CD4-positive, alpha-beta T cell treated with Interleukin-17A for 1 hour (primary cell): Measurements from ENCODE around the gene SOX21.

Experiments used
- DNase-seq: peaks from one replicate; pipeline ENCODE4 v3.0.0-alpha.2; 2020

SOX21 gene

GRCh38 chr13:94708031-94708859 lies 4.1 kb downstream of the SOX21 start:
- no peak for DNase-seq

GRCh38 chr13:94707400-94708021 lies 4.8 kb downstream of the SOX21 start:
- no peak for DNase-seq

GRCh38 chr13:94706843-94707399 lies 5.4 kb downstream of the SOX21 start:
- no peak for DNase-seq

- no peak for DNase-seq
These were observed 6.1 kb downstream of the SOX21 start for GRCh38 chr13:94706101-94706842.

- no peak for DNase-seq
These were observed 7.0 kb downstream of the SOX21 start for GRCh38 chr13:94705081-94706030.

- no peak for DNase-seq
These were observed 7.8 kb downstream of the SOX21 start for GRCh38 chr13:94704377-94705080.

- DNase-seq = no peak
These were observed 8.5 kb downstream of the SOX21 start for GRCh38 chr13:94703721-94704314.

GRCh38 chr13:94703271-94703670 lies 9.1 kb downstream of the SOX21 start:
- DNase-seq = no peak

GRCh38 chr13:94702181-94703041 lies 9.9 kb downstream of the SOX21 start:
- no peak for DNase-seq

- DNase-seq = no peak
These were observed 10.8 kb downstream of the SOX21 start for GRCh38 chr13:94701313-94702180.

GRCh38 chr13:94700536-94700935 lies 11.8 kb downstream of the SOX21 start:
- DNase-seq = no peak

GRCh38 chr13:94700051-94700535 lies 12.3 kb downstream of the SOX21 start:
- no peak for DNase-seq

GRCh38 chr13:94696171-94696570 lies 16.2 kb downstream of the SOX21 start:
- no peak for DNase-seq

- DNase-seq = no peak
These were observed 20.3 kb downstream of the SOX21 start for GRCh38 chr13:94692030-94692429.

- DNase-seq = no peak
These were observed 28.9 kb downstream of the SOX21 start for GRCh38 chr13:94683409-94683808.

- DNase-seq = no peak
These were observed 30.1 kb downstream of the SOX21 start for GRCh38 chr13:94682229-94682628.

GRCh38 chr13:94679614-94680013 lies 32.7 kb downstream of the SOX21 start:
- no peak for DNase-seq

GRCh38 chr13:94678845-94679244 lies 33.5 kb downstream of the SOX21 start:
- DNase-seq = no peak

GRCh38 chr13:94677799-94678198 lies 34.5 kb downstream of the SOX21 start:
- DNase-seq = no peak
